ENCODE results near the gene CYTH4.

Gene CYTH4

DNA sequence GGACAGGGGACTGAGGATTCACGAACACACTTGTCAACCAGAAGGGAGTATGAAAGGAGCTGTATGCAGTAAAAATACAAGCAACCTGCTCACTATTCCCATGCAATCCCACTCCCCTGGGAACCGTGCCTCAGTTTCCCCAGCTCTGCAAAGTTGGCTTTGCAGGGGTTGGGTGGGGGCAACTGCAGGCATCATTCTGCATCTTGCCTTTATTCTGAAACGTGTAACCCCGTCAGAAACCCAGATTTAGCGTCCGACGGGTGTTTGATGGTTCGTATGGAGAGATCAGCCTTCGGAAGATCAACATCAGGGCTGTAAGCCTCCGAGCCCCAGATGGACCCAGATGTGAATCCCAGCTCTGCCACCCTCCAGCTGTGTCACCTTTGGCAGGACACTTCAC lies 3.6 kb downstream of the CYTH4 start:
- Histone ChIP-seq H3K9me3 (ENCODE audit: control insufficient read depth, low read length) (peaks cover under 1% of the 10 kb centered on the region), H3K36me3 (ENCODE audit: control insufficient read depth, insufficient read depth, low read length, severe bottlenecking) (no peaks in the 10 kb centered on the region), H3K4me3 (ENCODE audit: low read length) (no peak overlapping the region), H3K9ac (ENCODE audit: low read length) (no peak overlapping the region), H3K27me3 (replicated peaks; ENCODE audit: control insufficient read depth, insufficient read depth, low read length) (peaks cover 43% of the 10 kb centered on the region), H3K4me1 (ENCODE audit: control insufficient read depth, insufficient read depth, low read length) (no peaks in the 10 kb centered on the region)
- no peak for DNase-seq (ENCODE audit: low read depth)

DNA sequence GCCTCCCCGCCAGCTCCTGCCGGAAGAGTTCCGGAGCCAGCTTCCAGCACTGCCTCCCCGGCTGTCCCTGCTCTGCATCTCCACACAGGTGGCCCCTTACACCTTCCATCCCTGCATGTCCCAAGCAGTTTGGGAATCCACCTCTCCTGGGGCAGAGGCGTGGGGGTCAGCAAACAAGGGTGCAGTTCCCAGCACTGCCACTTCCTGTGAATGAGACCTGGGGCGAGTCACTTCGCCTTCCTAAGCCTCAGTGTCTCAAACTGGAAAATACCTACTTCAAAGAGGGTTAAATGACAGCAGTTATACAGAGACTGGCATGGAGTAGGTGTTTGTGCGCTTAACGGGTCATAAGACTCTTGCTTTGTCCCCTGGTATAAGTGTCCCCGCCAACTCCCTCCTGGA lies 5.2 kb downstream of the CYTH4 start:
- Histone ChIP-seq H3K4me3 (ENCODE audit: low read length) (no peak overlapping the region), H3K27me3 (replicated peaks; ENCODE audit: control insufficient read depth, insufficient read depth, low read length) (peaks cover 30% of the 10 kb centered on the region), H3K36me3 (ENCODE audit: control insufficient read depth, insufficient read depth, low read length, severe bottlenecking) (no peaks in the 10 kb centered on the region), H3K9me3 (ENCODE audit: control insufficient read depth, low read length) (peaks cover 5% of the 10 kb centered on the region), H3K4me1 (ENCODE audit: control insufficient read depth, insufficient read depth, low read length) (no peaks in the 10 kb centered on the region), H3K9ac (ENCODE audit: low read length) (no peak overlapping the region)
- no peak for DNase-seq (ENCODE audit: low read depth)

GRCh38 chr22:37288521-37288920 lies 6.2 kb downstream of the CYTH4 start:
- no peak for DNase-seq (ENCODE audit: low read depth)
- Histone ChIP-seq H3K4me3 (ENCODE audit: low read length) (no peak overlapping the region), H3K9me3 (ENCODE audit: control insufficient read depth, low read length) (peaks cover 5% of the 10 kb centered on the region), H3K4me1 (ENCODE audit: control insufficient read depth, insufficient read depth, low read length) (no peaks in the 10 kb centered on the region), H3K9ac (ENCODE audit: low read length) (no peak overlapping the region), H3K36me3 (ENCODE audit: control insufficient read depth, insufficient read depth, low read length, severe bottlenecking) (no peaks in the 10 kb centered on the region), H3K27me3 (replicated peaks; ENCODE audit: control insufficient read depth, insufficient read depth, low read length) (peaks cover 23% of the 10 kb centered on the region)

DNA sequence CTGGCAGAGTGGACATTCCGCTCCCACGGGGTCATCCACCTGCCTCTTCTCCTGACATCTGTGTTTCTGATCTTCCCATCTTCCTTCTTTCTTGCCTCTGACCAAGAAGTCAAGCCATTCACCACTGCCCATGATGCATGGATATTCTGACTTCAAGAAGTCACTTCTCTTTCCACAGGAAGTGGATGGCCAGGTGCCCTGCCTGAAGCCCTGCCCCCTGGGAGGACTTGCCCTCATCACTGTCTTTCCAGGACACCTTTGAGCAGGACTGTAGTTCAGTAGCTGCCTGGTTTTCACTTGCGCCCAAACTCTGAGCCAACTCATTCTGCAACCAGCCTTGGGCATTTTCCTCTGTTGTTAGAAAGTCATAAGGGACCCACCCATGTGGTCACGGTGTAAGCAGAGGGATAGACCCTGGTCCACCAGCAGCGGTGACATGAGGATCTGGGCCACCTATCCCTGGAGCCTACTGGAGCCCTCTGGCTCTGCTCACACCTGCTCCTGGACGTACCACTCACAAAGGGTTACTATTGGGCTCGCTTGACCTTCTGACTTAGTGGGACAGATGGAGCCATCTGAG lies 6.9 kb downstream of the CYTH4 start:
- Histone ChIP-seq H3K4me1 (ENCODE audit: control insufficient read depth, insufficient read depth, low read length) (no peaks in the 10 kb centered on the region), H3K27me3 (replicated peaks; ENCODE audit: control insufficient read depth, insufficient read depth, low read length) (peaks cover 15% of the 10 kb centered on the region), H3K9ac (ENCODE audit: low read length) (no peak overlapping the region), H3K4me3 (ENCODE audit: low read length) (no peak overlapping the region), H3K9me3 (ENCODE audit: control insufficient read depth, low read length) (peaks cover 5% of the 10 kb centered on the region), H3K36me3 (ENCODE audit: control insufficient read depth, insufficient read depth, low read length, severe bottlenecking) (no peaks in the 10 kb centered on the region)
- no peak for DNase-seq (ENCODE audit: low read depth)

DNA sequence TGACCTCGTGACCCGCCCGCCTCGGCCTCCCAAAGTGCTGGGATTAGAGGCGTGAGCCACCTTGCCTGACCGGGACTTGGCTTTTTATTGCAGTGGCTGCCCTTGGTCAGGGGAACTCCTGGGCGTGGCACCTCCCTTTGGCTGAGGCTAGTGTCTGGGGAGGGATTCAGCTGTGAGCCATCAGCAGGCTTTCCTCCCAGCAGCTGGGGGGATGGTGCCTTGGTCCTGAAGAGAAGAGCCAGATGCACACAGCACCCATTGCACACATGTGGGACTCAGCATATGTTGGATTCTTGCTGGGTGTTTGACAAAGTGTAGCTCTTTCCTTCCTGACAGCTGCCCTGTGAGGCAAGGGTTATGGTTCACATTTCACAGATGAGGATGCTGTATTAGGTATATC lies 8.4 kb downstream of the CYTH4 start:
- Histone ChIP-seq H3K27me3 (replicated peaks; ENCODE audit: control insufficient read depth, insufficient read depth, low read length) (peaks cover 14% of the 10 kb centered on the region), H3K4me1 (ENCODE audit: control insufficient read depth, insufficient read depth, low read length) (no peaks in the 10 kb centered on the region), H3K36me3 (ENCODE audit: control insufficient read depth, insufficient read depth, low read length, severe bottlenecking) (no peaks in the 10 kb centered on the region), H3K4me3 (ENCODE audit: low read length) (no peak overlapping the region), H3K9me3 (ENCODE audit: control insufficient read depth, low read length) (peaks cover 5% of the 10 kb centered on the region), H3K9ac (ENCODE audit: low read length) (no peak overlapping the region)
- DNase-seq (ENCODE audit: low read depth) = peak; percentile 33

GRCh38 chr22:37291559-37292298 lies 9.4 kb downstream of the CYTH4 start:
- Histone ChIP-seq H3K9me3 (ENCODE audit: control insufficient read depth, low read length) (peaks cover 5% of the 10 kb centered on the region), H3K9ac (ENCODE audit: low read length) (no peak overlapping the region), H3K4me3 (ENCODE audit: low read length) (no peak overlapping the region), H3K27me3 (replicated peaks; ENCODE audit: control insufficient read depth, insufficient read depth, low read length) (peaks cover 8% of the 10 kb centered on the region), H3K4me1 (ENCODE audit: control insufficient read depth, insufficient read depth, low read length) (no peaks in the 10 kb centered on the region), H3K36me3 (ENCODE audit: control insufficient read depth, insufficient read depth, low read length, severe bottlenecking) (no peaks in the 10 kb centered on the region)
- no peak for DNase-seq (ENCODE audit: low read depth)

DNA sequence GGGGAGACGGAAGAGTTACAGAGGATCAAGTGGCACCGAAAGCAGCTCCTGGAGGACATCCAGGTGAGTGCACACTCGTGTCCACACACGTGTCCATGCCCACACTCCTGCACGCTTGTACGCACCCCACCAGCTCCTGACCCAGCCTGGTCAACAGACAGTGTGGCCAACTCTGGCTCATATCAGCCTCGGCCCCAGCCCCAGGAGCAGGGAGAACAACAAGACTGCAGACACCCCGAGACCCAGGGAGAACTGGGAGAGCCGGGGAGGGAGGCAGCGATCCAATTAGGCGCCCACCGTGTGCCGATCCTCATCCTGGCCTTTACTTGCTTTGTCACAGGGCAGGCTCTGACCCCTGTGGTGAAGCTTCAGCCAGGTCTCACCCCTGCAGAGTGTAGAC lies 10.3 kb downstream of the CYTH4 start:
- Histone ChIP-seq H3K9ac (ENCODE audit: low read length) (no peak overlapping the region), H3K4me3 (ENCODE audit: low read length) (no peak overlapping the region), H3K27me3 (replicated peaks; ENCODE audit: control insufficient read depth, insufficient read depth, low read length) (peaks cover 5% of the 10 kb centered on the region), H3K36me3 (ENCODE audit: control insufficient read depth, insufficient read depth, low read length, severe bottlenecking) (no peaks in the 10 kb centered on the region), H3K9me3 (ENCODE audit: control insufficient read depth, low read length) (peaks cover 5% of the 10 kb centered on the region), H3K4me1 (ENCODE audit: control insufficient read depth, insufficient read depth, low read length) (no peaks in the 10 kb centered on the region)
- DNase-seq (ENCODE audit: low read depth) = no peak

DNA sequence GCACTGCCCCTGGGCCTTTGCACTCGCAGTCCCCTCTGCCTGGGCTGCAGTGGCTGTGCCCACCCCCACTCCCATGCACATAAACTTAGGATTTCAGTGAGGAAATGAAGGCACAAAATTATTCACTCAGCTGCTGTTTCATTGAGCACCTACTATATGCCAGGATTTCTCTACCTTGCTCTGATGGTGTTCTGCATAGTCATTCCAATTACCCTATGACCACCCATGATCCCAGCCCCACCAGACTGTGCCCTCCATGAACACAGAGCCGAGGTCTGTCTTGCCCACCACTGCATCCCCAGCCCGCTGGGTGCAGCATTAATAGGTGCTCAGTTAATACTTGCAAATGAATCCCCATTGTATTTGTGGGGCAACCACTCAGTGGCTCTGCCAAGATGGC lies 10.9 kb downstream of the CYTH4 start:
- DNase-seq (ENCODE audit: low read depth) = no peak
- Histone ChIP-seq H3K4me1 (ENCODE audit: control insufficient read depth, insufficient read depth, low read length) (no peaks in the 10 kb centered on the region), H3K9ac (ENCODE audit: low read length) (no peak overlapping the region), H3K36me3 (ENCODE audit: control insufficient read depth, insufficient read depth, low read length, severe bottlenecking) (no peaks in the 10 kb centered on the region), H3K9me3 (ENCODE audit: control insufficient read depth, low read length) (peaks cover 5% of the 10 kb centered on the region), H3K4me3 (ENCODE audit: low read length) (no peak overlapping the region), H3K27me3 (replicated peaks; ENCODE audit: control insufficient read depth, insufficient read depth, low read length) (peaks cover 5% of the 10 kb centered on the region)

DNA sequence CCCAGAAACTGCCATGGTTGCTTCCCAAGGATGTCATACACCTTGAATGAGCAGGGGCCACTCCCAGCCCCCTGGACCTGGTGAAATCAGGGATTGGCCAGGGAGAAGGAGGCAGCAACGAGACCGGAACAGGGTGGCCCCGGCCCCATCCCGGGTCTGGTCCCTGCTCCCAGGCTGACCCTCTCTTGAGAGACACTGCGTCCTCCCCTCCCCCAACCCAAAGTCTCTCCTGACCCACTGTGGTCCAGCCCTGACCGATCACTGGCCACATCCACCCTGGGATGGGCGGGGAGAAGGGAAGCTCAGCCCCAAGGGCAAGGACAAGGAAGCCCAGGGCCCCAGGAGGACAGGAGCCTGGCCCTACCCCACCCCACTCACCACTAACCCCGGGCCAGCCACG lies 12.4 kb downstream of the CYTH4 start:
- Histone ChIP-seq H3K9ac (ENCODE audit: low read length) (no peak overlapping the region), H3K36me3 (ENCODE audit: control insufficient read depth, insufficient read depth, low read length, severe bottlenecking) (no peaks in the 10 kb centered on the region), H3K27me3 (replicated peaks; ENCODE audit: control insufficient read depth, insufficient read depth, low read length) (no peaks in the 10 kb centered on the region), H3K4me3 (ENCODE audit: low read length) (no peak overlapping the region), H3K4me1 (ENCODE audit: control insufficient read depth, insufficient read depth, low read length) (no peaks in the 10 kb centered on the region), H3K9me3 (ENCODE audit: control insufficient read depth, low read length) (peaks cover 5% of the 10 kb centered on the region)
- no peak for DNase-seq (ENCODE audit: low read depth)

DNA sequence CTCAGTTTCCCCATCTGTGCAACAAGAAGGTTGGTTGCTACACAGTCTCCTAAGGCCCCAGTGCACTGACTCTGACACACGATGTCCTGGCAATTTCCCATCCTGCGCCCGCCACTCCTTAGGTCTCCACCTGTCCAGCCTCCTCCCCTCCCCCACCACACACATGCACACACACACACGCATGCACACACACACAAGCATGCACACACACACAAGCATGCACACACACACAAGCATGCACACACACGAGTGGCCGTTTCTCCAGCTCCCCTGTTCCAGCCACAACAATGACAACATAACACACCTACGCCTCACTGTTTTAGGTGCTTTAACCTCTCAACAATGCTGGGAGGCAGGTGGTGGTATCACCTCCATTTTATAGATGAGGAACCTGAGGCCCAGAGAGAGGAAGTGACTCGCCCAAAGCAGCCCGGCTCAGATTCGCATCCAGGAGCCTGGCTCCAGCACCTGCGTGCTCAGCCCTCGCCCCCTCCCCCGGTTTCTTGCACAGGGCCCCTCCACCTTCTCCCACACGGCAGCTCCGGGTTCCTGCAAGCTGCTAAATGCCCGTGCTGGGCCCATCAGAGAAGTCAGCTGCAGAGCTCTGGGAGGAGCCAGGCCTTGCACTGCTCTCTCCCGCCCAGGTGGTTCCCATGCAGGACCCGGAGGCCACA lies 13.0 kb downstream of the CYTH4 start:
- Histone ChIP-seq H3K4me3 (ENCODE audit: low read length) (no peak overlapping the region), H3K36me3 (ENCODE audit: control insufficient read depth, insufficient read depth, low read length, severe bottlenecking) (no peaks in the 10 kb centered on the region), H3K4me1 (ENCODE audit: control insufficient read depth, insufficient read depth, low read length) (no peaks in the 10 kb centered on the region), H3K9me3 (ENCODE audit: control insufficient read depth, low read length) (peaks cover 5% of the 10 kb centered on the region), H3K9ac (ENCODE audit: low read length) (no peak overlapping the region), H3K27me3 (replicated peaks; ENCODE audit: control insufficient read depth, insufficient read depth, low read length) (no peaks in the 10 kb centered on the region)
- no peak for DNase-seq (ENCODE audit: low read depth)

- Histone ChIP-seq H3K36me3 (ENCODE audit: control insufficient read depth, insufficient read depth, low read length, severe bottlenecking) (no peaks in the 10 kb centered on the region), H3K27me3 (replicated peaks; ENCODE audit: control insufficient read depth, insufficient read depth, low read length) (no peaks in the 10 kb centered on the region)
- no peak for DNase-seq (ENCODE audit: low read depth)
These were observed 13.6 kb downstream of the CYTH4 start for GRCh38 chr22:37295946-37296345.

More at GRCh38 chr22:37295946-37296345, 13.6 kb downstream of the CYTH4 start:
- H3K4me3 ChIP-seq (ENCODE audit: low read length) = no peak overlapping the region
- H3K9me3 ChIP-seq (ENCODE audit: control insufficient read depth, low read length) = peaks cover 5% of the 10 kb centered on the region
- H3K9ac ChIP-seq (ENCODE audit: low read length) = no peak overlapping the region
- no peaks in the 10 kb centered on the region for H3K4me1 ChIP-seq (ENCODE audit: control insufficient read depth, insufficient read depth, low read length)

All from adipocyte (in vitro differentiated cells).